Kidney (tissue), 14 donors: ENCODE measurements around the gene SFTA2. TPM values are rescaled to one million over a fixed set of nuclear protein-coding genes. Genes with fewer than 3 reads are reported as not detected.

Experiments used
- DNase-seq, 5 donors: peaks; one replicate each; pipeline ENCODE4 v3.0.0-alpha.2; 2013 to 2020
- FAIRE-seq: peaks from 2 replicates; lab custom pipeline; 2012; peaks lifted over from hg19 to GRCh38; lab: Jason Lieb, UNC
- H3K27ac ChIP-seq, 2 donors: one replicate each; pipeline ENCODE4 v1.7.0; 2013; ENCODE audit warnings: low read depth in 2 of 2, low read length in 2 of 2, inconsistent platforms in 1 of 2
- H3K27me3 ChIP-seq: one replicate; pipeline ENCODE4 v1.7.1; 2013; ENCODE audit warnings: low read length, inconsistent platforms; ENCODE audit not compliant: control insufficient read depth, insufficient read depth
- H3K36me3 ChIP-seq, 3 donors: one replicate each; pipeline versions ENCODE4 v1.7.0 to v1.7.1; 2013; ENCODE audit warnings: low read length in 3 of 3, control low read depth in 1 of 3, inconsistent platforms in 1 of 3; ENCODE audit not compliant: insufficient read depth in 3 of 3, control insufficient read depth in 2 of 3
- H3K4me1 ChIP-seq, 3 donors: one replicate each; pipeline versions ENCODE4 v1.7.0 to v1.7.1; 2013; ENCODE audit warnings: low read length in 3 of 3, inconsistent platforms in 1 of 3, low read depth in 1 of 3; ENCODE audit not compliant: control insufficient read depth in 2 of 3, insufficient read depth in 2 of 3
- H3K4me3 ChIP-seq, 3 donors: one replicate each; pipeline versions ENCODE4 v1.7.0 to v1.8.1; 2013; ENCODE audit warnings: low read length in 3 of 3, control low read depth in 1 of 3, inconsistent platforms in 1 of 3
- H3K9ac ChIP-seq, 3 donors: one replicate each; pipeline versions ENCODE4 v1.7.0 to v1.7.1; 2013; ENCODE audit warnings: low read length in 3 of 3, control low read depth in 1 of 3, inconsistent platforms in 1 of 3
- H3K9me3 ChIP-seq, 3 donors: one replicate each; pipeline versions ENCODE4 v1.7.0 to v1.7.1; 2013; ENCODE audit warnings: low read length in 3 of 3, control low read depth in 1 of 3, inconsistent platforms in 1 of 3; ENCODE audit not compliant: control insufficient read depth in 2 of 3, insufficient read depth in 1 of 3
- CTCF ChIP-seq: IDR thresholded peaks from 3 replicates; pipeline ENCODE4 v1.5.1; 2012; ENCODE audit warnings: mild to moderate bottlenecking, moderate library complexity, borderline replicate concordance; ENCODE audit not compliant: insufficient read depth; ENCODE audit errors: extremely low read depth
- intact Hi-C: fragments of 100-400 bp; cut with DNase I; formaldehyde crosslinking; loops from one replicate; pipeline ENCODE4 v1.11.1; 2022
- polyA plus RNA-seq: library from polyadenylated mRNA; stranded (reverse); fragments of 350-450 nt; fragmentation: Illumina TruSeq; extraction: RNeasy Lipid Tissue Mini Kit (QIAGEN cat#74804); gene quantifications from one replicate; pipeline ENCODE4 v1.2.3, GENCODE V29; 2014; ENCODE audit warnings: low read depth, low replicate concordance; ENCODE audit not compliant: insufficient read depth
- total RNA-seq: library from RNA; stranded (reverse); fragmentation: NEBNext Ultra II Directional; extraction: Animal tissue kit (Norgen Biotek cat#: 25700); gene quantifications from one replicate; pipeline ENCODE4 v1.2.1, GENCODE V29; 2021
- donor health status: control.
- donor health status: control.
- donor health status: control.
- donor health status: control.
- donor health status: control.
- donor health status: DM: yes; HTN: yes; CAD: no.
- donor health status: Normal renal cell carcinoma (clear cell type).

The SFTA2 gene
- total and polyA plus RNA-seq, 2 donors from 2014 or later: 7.4 to 30.5 TPM

DNA sequence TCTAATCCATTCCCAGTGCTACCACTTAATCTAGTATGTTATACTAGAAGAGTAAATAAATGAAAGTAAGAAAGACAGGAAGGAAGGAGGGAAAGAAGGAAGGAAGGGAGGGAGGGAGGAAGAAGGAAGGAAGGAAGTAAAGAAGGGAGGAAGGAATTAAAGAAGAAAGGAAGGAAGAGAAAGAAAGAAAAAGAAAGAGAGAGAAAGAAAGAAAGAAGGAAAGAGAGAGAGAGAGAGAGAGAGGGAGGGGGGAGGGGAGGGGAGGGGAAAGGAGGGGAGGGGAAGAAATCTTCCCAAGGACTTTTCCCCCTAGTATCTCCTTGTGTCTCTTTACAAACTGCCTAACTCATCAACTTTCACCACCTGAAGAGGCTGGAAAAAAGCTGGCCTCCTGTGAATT lies 30.7 kb upstream of the SFTA2 start:
- Histone ChIP-seq H3K27me3 (no peaks in the 10 kb centered on the region), H3K9ac (no peak overlapping the region), H3K4me3 (no peak overlapping the region), H3K9me3 (no peaks in the 10 kb centered on the region), H3K4me1 (no peaks in the 10 kb centered on the region), H3K36me3 (no peaks in the 10 kb centered on the region), H3K27ac (no peak overlapping the region)
- DNase-seq: no peak
- TF ChIP-seq CTCF: no peak
- FAIRE-seq: no peak
- intact Hi-C loops: no loop called here

DNA sequence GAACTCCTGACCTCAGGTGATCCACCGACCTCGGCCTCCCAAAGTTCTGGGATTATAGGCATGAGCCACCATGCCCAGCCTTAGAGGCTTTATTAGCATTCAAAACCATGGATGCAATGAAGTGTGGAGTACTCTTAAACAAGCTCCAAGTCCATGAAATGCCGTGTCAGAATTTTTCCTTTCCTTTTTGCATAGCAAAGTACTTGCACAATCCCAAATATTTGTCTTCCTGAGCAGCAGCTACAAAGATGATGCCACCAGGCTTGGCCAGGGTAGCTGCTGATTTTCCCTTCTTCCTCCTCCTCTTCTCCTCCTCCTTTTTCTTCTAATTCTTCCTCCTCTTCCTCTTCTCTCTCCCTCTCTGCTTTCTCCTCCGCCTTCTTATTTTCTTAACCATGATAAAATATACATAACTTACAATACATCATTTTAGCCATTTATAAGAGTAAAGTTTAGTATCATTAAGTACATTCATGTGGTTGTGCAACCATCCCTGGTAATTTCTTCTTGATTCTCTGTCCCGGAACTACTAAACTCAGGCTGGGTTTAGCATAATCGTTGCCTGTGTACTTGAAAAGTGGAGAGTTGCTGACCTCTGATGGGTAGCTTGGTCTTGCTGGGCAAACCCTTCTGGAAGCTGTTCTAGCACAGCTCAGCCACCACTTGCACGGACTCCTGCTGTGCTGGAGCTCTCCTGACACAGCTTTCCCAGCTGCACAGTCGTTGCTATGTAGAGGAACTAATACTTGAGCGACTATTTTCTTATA lies 29.1 kb upstream of the SFTA2 start:
- TF ChIP-seq CTCF: no peak
- Histone ChIP-seq H3K4me3 (no peak overlapping the region), H3K27ac (no peak overlapping the region), H3K27me3 (no peaks in the 10 kb centered on the region), H3K4me1 (no peaks in the 10 kb centered on the region), H3K9ac (no peak overlapping the region), H3K36me3 (no peaks in the 10 kb centered on the region), H3K9me3 (no peaks in the 10 kb centered on the region)
- DNase-seq (no peak), FAIRE-seq (no peak)
- intact Hi-C loops: no loop called here

DNA sequence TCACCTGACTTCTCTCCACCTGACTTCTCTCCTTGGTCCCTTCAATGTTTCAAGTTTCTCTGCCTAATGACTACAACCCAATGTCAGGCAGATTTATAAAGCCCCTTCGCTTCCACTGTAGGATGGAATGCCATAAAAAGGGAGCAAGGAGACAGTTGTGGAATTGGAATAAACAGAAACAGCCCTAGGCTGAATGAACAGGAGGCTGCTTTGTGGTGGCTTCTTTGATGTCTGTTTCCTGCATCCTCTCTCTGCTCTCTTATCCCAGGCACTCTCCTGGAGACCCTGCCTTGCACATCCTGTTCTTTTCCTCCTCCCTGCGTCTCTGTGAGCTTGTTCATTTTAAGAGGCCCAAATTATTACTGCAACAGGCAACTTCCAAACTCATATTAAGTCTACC lies 25.7 kb upstream of the SFTA2 start:
- DNase-seq: no peak
- no peak for FAIRE-seq

More for the DNA sequence above, 25.7 kb upstream of the SFTA2 start:
- intact Hi-C loops: no loop called here
- Histone ChIP-seq H3K4me1 (no peaks in the 10 kb centered on the region), H3K4me3 (no peak overlapping the region), H3K36me3 (no peaks in the 10 kb centered on the region), H3K9ac (no peak overlapping the region), H3K27ac (no peak overlapping the region), H3K27me3 (no peaks in the 10 kb centered on the region), H3K9me3 (no peaks in the 10 kb centered on the region)
- TF ChIP-seq CTCF: no peak
